T-helper 17 cell (primary cell): ENCODE data around the gene CC2D1A. TPM values are rescaled to one million over a fixed set of nuclear protein-coding genes. Genes with fewer than 3 reads are reported as not detected.
"Not testable (repeated sequence)": the region's sequence is repeated elsewhere in the genome, so short reads cannot be mapped to it uniquely, and the experiment has no call there.

ENCODE experiments used
- ATAC-seq: fragments of 150-1000 bp; cut with Tn5 transposase; 2 replicates; pipeline ENCODE4 v1.10.0; 2021; ENCODE audit warnings: mild to moderate bottlenecking, moderate library complexity
- DNase-seq, 3 donors: peaks; one replicate each; pipeline versions ENCODE4 v3.0.0 to v3.0.0-alpha.2; 2020 to 2021
- H3K9me3 ChIP-seq: one replicate; pipeline ENCODE4 v1.7.0; 2013; ENCODE audit warnings: low read length, mild to moderate bottlenecking; ENCODE audit not compliant: control insufficient read depth, poor library complexity, severe bottlenecking
- H3K27ac Mint-ChIP-seq: one replicate; pipeline ENCODE4 v1.8.0; 2022; ENCODE audit warnings: mild to moderate bottlenecking, moderate library complexity, mixed read lengths
- H3K27me3 Mint-ChIP-seq: one replicate; pipeline ENCODE4 v1.8.0; 2022; ENCODE audit warnings: mixed read lengths
- H3K36me3 Mint-ChIP-seq: one replicate; pipeline ENCODE4 v1.8.0; 2022; ENCODE audit warnings: low read depth, mixed read lengths
- H3K4me1 Mint-ChIP-seq: one replicate; pipeline ENCODE4 v1.8.0; 2022; ENCODE audit warnings: mild to moderate bottlenecking, mixed read lengths
- H3K4me3 Mint-ChIP-seq: one replicate; pipeline ENCODE4 v1.8.0; 2022; ENCODE audit warnings: mild to moderate bottlenecking, moderate library complexity, mixed read lengths
- total RNA-seq, 4 donors: library from RNA in 2 of 4; stranded (reverse) in 2 of 4; gene quantifications; one replicate each; pipeline ENCODE4 v1.2.3 and lab custom pipeline; 2022 to 2026

Gene CC2D1A
- total RNA-seq, 2 donors from 2014 or later: 22.5 to 24.4 TPM

DNA sequence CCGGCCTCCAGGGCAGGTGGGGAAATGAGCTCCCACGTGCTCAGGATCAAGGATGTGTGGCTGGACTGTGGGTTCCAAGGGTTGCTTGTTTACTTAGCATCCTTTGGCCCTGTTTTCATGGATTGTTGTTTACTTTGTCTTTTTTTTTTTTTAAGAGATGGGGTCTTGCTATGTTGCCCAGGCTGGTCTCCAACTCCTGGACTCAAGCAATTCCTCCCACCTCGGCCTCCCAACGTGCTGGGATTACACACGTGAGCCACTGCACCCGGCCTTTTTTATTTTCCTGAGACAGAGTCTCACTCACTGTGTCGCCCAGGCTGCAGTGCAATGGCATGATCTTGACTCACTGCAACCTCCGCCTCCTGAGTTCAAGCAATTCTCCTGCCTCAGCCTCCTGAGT lies 61.2 kb downstream of the CC2D1A start:
- not testable (repeated sequence) for ATAC-seq, H3K27ac Mint-ChIP-seq, H3K9me3 ChIP-seq, H3K4me1 Mint-ChIP-seq, DNase-seq, H3K36me3 Mint-ChIP-seq, H3K4me3 Mint-ChIP-seq, H3K27me3 Mint-ChIP-seq

DNA sequence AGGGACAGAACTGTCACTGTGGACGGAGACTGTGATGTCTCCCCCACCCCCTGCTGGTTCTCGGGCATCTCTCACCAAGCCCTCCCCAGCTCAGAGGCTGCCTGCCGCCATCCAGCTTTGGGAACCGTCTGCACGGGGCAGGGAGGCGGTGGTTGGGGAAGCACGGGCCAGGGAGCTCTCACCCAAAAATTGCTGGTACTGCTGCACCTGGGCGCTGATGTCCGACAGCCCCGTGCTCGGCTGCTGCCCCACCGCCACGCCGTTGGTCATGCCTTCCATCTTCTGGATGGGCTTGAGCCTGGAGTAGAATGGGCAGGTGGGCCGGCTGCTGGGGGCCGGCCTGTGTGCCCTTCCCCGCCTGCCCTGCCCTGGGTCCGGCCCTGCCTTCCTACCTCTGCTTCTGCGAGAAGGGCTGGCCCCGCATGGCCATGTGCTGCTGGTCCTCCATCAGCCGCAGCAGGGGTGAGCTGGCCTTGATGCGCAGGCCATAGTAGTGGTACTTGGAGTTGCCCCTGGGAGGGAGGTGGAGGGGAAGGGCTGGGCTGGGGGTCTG lies 62.5 kb downstream of the CC2D1A start:
- no peaks in the 10 kb centered on the region for H3K9me3 ChIP-seq
- no peak for ATAC-seq
- Mint-ChIP-seq H3K4me3 (no peak overlapping the region), H3K27me3 (no peaks in the 10 kb centered on the region), H3K4me1 (peaks cover 2% of the 10 kb centered on the region), H3K27ac (no peak overlapping the region), H3K36me3 (peaks cover 4% of the 10 kb centered on the region)
- DNase-seq: no peak

DNA sequence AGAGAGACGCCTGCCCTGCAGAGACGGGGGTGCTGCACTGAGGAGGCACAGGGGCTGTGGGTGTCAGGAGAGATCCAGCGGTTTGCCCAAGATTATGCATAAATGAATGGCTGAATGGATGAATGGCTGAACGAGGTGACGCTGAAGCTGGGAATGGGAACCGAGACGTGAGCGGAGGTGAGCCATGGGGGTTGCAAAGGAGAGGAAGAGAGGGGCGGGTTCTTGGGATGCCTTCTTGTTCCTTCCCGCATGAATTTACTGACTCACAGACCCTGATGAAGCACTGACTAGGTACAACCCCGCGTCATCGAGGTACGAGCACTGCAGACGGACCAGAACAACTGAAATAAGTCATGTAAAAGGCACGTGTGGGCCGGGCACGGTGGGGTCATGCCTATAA lies 63.0 kb downstream of the CC2D1A start:
- no peak overlapping the region for H3K27ac Mint-ChIP-seq

DNA sequence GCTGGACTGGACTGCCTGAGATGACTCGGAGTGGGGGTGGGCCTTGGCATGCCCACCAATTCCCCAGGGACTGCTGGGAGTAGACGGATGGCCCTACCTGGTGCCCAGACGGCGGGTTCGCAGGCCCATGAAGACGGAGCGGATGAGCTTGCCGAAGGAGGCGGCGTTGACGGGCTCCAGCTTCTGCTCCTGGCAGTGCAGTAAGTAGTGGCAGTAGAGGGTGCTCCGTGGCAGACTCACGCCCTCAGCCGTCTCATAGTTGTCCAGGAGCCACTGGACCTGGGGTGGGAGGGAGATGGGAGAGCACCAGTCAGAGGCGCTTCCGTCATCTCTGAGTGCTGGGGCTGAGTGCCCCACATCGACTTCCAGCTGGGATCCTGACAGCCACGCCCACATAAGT lies 63.9 kb downstream of the CC2D1A start:
- Mint-ChIP-seq H3K36me3 (peaks cover 4% of the 10 kb centered on the region), H3K4me3 (no peak overlapping the region), H3K27ac (no peak overlapping the region), H3K4me1 (peaks cover 10% of the 10 kb centered on the region), H3K27me3 (no peaks in the 10 kb centered on the region)
- H3K9me3 ChIP-seq: no peaks in the 10 kb centered on the region
- ATAC-seq: no peak
- no peak for DNase-seq

More for the DNA sequence above, 63.0 kb downstream of the CC2D1A start:
- H3K9me3 ChIP-seq: no peaks in the 10 kb centered on the region
- Mint-ChIP-seq H3K4me1 (peaks cover 4% of the 10 kb centered on the region), H3K4me3 (peak overlapping the region; percentile 58), H3K27me3 (no peaks in the 10 kb centered on the region), H3K36me3 (peaks cover 4% of the 10 kb centered on the region)
- DNase-seq (no peak), ATAC-seq (no peak)

DNA sequence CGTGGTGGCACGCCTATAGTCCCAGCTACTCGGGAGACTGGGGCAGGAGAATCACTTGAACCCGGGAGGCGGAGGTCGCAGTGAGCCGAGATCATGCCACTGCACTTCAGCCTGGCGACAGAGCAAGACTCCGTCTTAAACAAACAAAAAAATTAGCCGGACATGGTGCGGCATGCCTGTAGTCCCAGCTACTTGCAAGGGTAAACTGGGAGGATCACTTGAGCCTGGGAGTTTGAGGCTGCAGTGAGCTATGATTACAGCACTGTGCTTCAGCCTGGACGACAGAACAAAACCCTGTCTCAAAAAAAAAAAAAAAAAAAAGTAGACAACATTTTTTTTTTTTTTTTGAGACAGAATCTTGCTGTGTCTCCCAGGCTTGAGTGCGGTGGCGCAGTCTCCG lies 65.9 kb downstream of the CC2D1A start:
- not testable (repeated sequence) for H3K36me3 Mint-ChIP-seq, ATAC-seq, H3K4me3 Mint-ChIP-seq, DNase-seq, H3K9me3 ChIP-seq, H3K27ac Mint-ChIP-seq, H3K27me3 Mint-ChIP-seq
- H3K4me1 Mint-ChIP-seq: peaks cover 21% of the 10 kb centered on the region

DNA sequence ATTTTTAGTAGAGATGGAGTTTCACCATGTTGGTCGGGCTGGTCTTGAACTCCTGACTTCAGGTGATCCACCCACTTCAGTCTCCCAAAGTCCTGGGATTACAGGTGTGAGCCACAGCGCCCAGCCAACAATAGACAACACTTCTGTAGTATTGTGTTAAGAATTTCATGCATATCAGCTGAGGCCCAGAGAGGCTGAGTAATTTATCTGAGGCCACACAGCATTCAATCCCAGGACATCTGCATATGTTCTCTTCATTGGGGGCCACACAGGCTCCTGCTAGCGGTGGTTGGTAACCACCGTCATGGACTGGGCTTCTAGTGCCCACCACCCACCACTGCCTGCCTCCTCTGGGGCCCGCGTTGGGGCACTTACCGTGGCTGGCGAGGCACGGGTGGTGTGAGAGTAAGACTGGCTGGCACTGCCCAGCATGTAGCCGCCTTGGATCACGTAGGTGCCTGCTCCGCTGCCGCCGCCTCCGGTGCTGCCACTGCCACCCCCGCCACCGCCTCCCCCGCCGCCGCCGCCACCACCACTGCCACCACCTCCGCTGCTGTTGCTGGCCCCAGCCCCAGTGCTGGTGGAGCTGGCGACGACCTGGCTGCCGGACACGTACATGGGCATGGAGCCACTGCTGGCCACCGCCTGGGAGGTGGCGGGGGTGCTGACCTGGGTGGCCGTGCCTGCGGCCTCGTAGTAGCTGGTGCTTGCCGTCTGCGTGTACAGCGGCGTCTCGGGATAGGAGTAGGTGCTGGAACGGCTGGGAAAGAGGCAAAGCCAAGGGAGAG lies 66.6 kb downstream of the CC2D1A start:
- DNase-seq: no peak
- Mint-ChIP-seq H3K36me3 (peaks cover 4% of the 10 kb centered on the region), H3K4me3 (no peak overlapping the region), H3K27ac (peak overlapping the region; percentile 54), H3K4me1 (peaks cover 21% of the 10 kb centered on the region), H3K27me3 (no peaks in the 10 kb centered on the region)
- H3K9me3 ChIP-seq: no peaks in the 10 kb centered on the region
- ATAC-seq: no peak

DNA sequence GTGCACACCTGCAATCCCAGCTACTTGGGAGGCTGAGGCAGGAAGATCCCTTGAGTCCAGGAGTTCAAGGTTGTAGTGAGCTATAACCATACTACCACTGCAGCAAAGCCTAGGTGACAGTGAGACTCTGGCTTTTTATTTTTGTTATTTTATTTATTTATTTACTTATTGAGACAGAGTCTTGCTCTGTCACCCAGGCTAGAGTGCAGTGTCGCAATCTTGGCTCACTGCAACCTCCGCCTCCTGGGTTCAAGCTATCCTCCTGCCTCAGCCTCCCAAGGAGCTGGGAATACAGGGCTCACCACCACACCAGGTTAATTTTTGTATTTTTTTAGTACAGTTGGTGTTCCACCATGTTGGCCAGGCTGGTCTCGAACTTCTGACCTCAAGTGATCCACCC lies 67.5 kb downstream of the CC2D1A start:
- not testable (repeated sequence) for ATAC-seq, H3K27me3 Mint-ChIP-seq, H3K36me3 Mint-ChIP-seq, DNase-seq, H3K4me3 Mint-ChIP-seq, H3K9me3 ChIP-seq
- peaks cover 21% of the 10 kb centered on the region for H3K4me1 Mint-ChIP-seq
- H3K27ac Mint-ChIP-seq: peak overlapping the region; percentile 80

DNA sequence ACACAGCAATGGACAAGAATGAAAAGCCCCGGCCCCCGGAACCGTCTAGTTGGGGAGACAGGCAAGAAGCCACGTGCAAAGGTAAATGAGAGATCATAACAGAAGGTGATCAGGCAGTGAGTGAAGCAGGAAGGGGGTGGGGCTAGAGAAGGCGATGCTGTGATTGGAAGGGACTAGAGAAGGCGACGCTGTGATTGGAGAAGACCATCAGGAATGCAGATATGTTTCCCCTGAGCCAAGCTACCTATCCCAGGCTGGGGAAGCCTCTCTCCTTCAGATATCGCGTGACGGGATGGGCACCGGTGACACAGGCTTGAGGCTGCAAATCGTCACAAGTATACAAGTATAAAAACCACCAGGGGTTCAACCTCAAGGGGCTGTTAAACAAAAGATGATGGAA lies 68.1 kb downstream of the CC2D1A start:
- H3K4me1 Mint-ChIP-seq: peaks cover 18% of the 10 kb centered on the region
- ATAC-seq (peak; percentile 81), DNase-seq (no peak)
- H3K4me3 Mint-ChIP-seq: no peak overlapping the region
- H3K9me3 ChIP-seq: no peaks in the 10 kb centered on the region
- H3K36me3 Mint-ChIP-seq: peaks cover under 1% of the 10 kb centered on the region
- H3K27ac Mint-ChIP-seq: peak overlapping the region; percentile 80
- H3K27me3 Mint-ChIP-seq: no peaks in the 10 kb centered on the region

DNA sequence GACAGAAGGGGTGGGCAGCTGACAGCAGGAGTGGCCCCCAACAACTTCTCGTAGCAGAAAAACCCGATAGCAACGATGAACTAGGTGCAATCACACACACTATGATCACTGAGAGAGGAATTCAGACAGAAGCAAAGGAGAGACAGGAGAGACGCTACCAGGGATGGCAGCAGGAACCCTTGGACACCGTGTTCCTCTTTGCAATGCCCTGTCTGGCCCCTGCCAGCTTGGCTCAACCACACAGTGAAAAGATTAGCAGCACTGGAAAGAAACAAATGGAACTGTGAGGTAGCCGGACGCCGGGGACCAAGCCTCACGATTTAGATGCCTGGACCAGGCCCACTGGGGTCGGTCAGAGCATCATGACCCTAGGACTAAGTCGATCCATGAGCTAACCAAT lies 69.9 kb downstream of the CC2D1A start:
- DNase-seq (no peak), ATAC-seq (no peak)
- Mint-ChIP-seq H3K27ac (peak overlapping the region; percentile 80), H3K4me1 (peaks cover 18% of the 10 kb centered on the region), H3K4me3 (peak overlapping the region; percentile 71), H3K27me3 (no peaks in the 10 kb centered on the region), H3K36me3 (no peaks in the 10 kb centered on the region)
- H3K9me3 ChIP-seq: no peaks in the 10 kb centered on the region

DNA sequence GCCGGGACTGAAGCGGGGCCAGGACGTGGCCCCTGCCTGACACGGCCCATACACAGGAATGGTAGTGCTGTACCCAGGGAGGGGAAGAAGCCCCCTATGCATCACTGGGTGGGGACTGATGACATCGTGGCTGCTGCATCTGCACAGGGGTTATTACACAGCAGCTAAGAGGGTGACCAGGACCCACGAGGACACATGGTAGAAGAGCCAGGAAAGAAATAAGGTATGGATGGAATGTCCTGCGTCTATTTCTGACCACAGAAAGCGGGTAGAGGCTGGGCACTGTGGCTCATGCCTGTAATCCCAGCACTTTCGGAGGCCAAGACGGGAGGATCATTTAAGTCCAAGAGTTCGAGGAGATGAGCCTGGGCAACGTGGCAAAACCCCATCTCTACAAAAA lies 70.4 kb downstream of the CC2D1A start:
- ATAC-seq (no peak), DNase-seq (no peak)
- Mint-ChIP-seq H3K4me1 (peaks cover 18% of the 10 kb centered on the region), H3K36me3 (no peaks in the 10 kb centered on the region), H3K27me3 (no peaks in the 10 kb centered on the region), H3K27ac (peak overlapping the region; percentile 81), H3K4me3 (peak overlapping the region; percentile 71)
- H3K9me3 ChIP-seq: no peaks in the 10 kb centered on the region

DNA sequence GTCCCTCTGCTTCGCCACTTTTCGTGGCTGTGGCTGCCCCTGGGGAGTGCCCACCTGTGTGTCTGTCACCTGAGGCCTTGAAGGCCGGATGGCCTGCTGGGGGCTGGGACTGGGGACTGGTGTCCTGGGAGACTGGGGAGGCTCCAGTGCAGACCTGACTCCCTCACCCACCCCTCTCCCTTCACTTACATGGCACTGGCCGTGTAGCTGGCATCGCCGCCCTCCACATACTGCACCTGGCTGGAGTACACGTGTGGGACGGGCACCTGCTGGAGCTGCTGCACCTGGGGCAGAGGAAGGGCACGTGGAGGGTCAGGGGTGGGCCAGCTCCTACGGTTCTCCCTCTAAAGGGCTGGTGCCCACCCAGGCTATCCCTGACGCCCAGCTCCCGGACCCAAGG lies 71.8 kb downstream of the CC2D1A start:
- Mint-ChIP-seq H3K4me1 (peaks cover 21% of the 10 kb centered on the region), H3K27me3 (no peaks in the 10 kb centered on the region), H3K36me3 (no peaks in the 10 kb centered on the region), H3K4me3 (peak overlapping the region; percentile 75), H3K27ac (peak overlapping the region; percentile 53)
- DNase-seq (no peak), ATAC-seq (no peak)
- H3K9me3 ChIP-seq: no peaks in the 10 kb centered on the region

DNA sequence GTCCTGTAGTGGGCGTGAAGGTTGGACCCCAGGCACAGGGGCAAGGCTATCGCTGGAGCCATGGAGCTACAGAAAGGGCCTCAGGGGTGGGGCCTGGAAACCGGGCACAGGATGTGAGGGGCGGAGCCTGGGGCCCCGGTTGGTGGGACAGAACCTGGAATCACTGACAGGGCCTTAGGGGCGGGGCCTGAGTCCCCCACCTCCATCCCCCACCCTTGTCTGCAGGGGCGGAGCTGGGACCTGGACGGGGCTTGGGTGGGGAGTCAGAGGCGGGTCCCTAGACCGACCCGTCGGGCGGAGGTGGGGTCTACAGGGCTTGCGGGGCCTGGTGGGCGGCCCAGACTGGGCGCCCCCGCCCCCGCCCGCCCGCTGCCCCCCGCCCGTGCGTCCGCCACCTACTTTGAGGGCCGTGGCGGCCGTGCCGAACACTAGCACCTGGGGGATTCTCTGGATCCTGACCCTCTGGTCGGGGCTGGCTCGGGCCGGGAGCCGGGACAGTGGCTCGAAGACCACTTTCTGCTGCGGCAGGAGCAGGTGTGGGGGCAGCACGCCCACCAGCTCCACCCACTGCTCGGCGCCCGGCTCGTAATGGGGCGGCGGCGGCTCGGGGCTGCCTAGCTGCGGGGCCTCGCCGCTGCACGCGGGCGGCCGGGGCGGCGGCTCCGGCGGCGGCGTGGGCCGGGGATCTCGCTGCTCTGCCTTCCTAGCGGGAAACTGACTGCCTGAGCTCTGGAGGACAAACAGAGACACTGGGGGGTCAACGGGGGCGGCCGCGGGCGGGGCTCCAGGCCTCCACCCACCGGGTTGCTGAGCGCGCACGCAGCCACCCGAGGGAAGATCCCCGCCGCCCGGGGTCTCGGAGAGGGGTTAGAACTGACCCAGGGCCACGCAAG lies 72.6 kb downstream of the CC2D1A start:
- H3K27me3 Mint-ChIP-seq: no peaks in the 10 kb centered on the region
- H3K27ac Mint-ChIP-seq: no peak overlapping the region
- peaks cover 27% of the 10 kb centered on the region for H3K4me1 Mint-ChIP-seq
- no peaks in the 10 kb centered on the region for H3K9me3 ChIP-seq
- no peaks in the 10 kb centered on the region for H3K36me3 Mint-ChIP-seq
- DNase-seq: no peak
- H3K4me3 Mint-ChIP-seq: peak overlapping the region; percentile 75
- no peak for ATAC-seq

DNA sequence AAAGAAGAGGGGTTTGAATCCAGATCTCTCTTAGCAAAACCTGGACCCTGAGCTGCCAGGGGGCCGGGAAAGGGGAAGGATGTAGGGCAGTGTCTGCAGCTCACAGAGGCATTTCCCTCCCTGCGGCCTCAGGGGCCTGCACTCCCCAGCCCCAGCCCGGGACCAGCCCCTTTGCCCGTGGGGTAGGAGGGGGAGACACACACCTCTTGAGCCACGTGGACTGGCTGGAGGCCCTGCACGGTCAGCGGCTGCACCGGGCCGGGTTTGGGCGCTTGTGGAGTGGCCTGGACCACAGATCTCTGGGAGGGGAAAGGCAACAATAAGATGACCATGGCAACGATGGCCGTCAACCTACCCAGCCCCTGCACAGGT lies 73.2 kb downstream of the CC2D1A start:
- no peaks in the 10 kb centered on the region for H3K27me3 Mint-ChIP-seq
- no peak overlapping the region for H3K27ac Mint-ChIP-seq
- DNase-seq (no peak), ATAC-seq (no peak)
- no peaks in the 10 kb centered on the region for H3K9me3 ChIP-seq
- H3K4me3 Mint-ChIP-seq: no peak overlapping the region
- peaks cover 25% of the 10 kb centered on the region for H3K4me1 Mint-ChIP-seq
- no peaks in the 10 kb centered on the region for H3K36me3 Mint-ChIP-seq
